H9 (cell line): Measurements from ENCODE around the gene ENPP6. TPM values are rescaled to one million over a fixed set of nuclear protein-coding genes. Genes with fewer than 3 reads are reported as not detected.

ENCODE experiments used
- DNase-seq: peaks from one replicate; pipeline ENCODE4 v3.0.0-alpha.2; 2017
- H2AFZ ChIP-seq: one replicate; pipeline ENCODE4 v1.6.1; 2013; ENCODE audit warnings: mild to moderate bottlenecking, low read length, control low read depth, moderate library complexity
- H2AK5ac ChIP-seq: 2 replicates; pipeline ENCODE4 v1.6.1; 2013; ENCODE audit warnings: low read length, control low read depth, mixed read lengths; ENCODE audit not compliant: insufficient read length
- H2BK120ac ChIP-seq: one replicate; pipeline ENCODE4 v1.6.1; 2013; ENCODE audit warnings: low read depth, mild to moderate bottlenecking, low read length, control low read depth, inconsistent platforms; ENCODE audit not compliant: poor library complexity, severe bottlenecking
- H2BK12ac ChIP-seq: 2 replicates; pipeline ENCODE4 v1.6.1; 2013; ENCODE audit warnings: low read length, control low read depth, mixed read lengths, low read depth; ENCODE audit not compliant: insufficient read length
- H2BK15ac ChIP-seq: 2 replicates; pipeline ENCODE4 v1.6.1; 2013; ENCODE audit warnings: low read depth, low read length, control low read depth
- H2BK20ac ChIP-seq: one replicate; pipeline ENCODE4 v1.6.1; 2013; ENCODE audit warnings: low read depth, mild to moderate bottlenecking, low read length, control low read depth, inconsistent platforms; ENCODE audit not compliant: poor library complexity, severe bottlenecking
- H2BK5ac ChIP-seq: 2 replicates; pipeline ENCODE4 v1.6.1; 2013; ENCODE audit warnings: low read length, control low read depth, mixed read lengths; ENCODE audit not compliant: insufficient read length
- H3K14ac ChIP-seq: 2 replicates; pipeline ENCODE4 v1.6.1; 2013; ENCODE audit warnings: low read length, control low read depth; ENCODE audit not compliant: insufficient read depth
- H3K18ac ChIP-seq: 2 replicates; pipeline ENCODE4 v1.6.1; 2013; ENCODE audit warnings: low read depth, mild to moderate bottlenecking, mixed read lengths, low read length, control low read depth; ENCODE audit not compliant: insufficient read length
- H3K23ac ChIP-seq: 2 replicates; pipeline ENCODE4 v1.6.1; 2013; ENCODE audit warnings: low read length, control low read depth, mixed read lengths, low read depth; ENCODE audit not compliant: insufficient read length
- H3K23me2 ChIP-seq: 2 replicates; pipeline ENCODE4 v1.6.1; 2013; ENCODE audit warnings: low read depth, mild to moderate bottlenecking, mixed read lengths, low read length, control low read depth; ENCODE audit not compliant: insufficient read length, poor library complexity, severe bottlenecking
- H3K27ac ChIP-seq: 2 replicates; pipeline ENCODE4 v1.5.1; 2013; ENCODE audit warnings: low read length, control low read depth, mixed read lengths, low read depth; ENCODE audit not compliant: insufficient read length
- H3K27me3 ChIP-seq: 2 replicates; pipeline ENCODE4 v1.6.1; 2013; ENCODE audit warnings: low read length, control low read depth, inconsistent platforms; ENCODE audit not compliant: insufficient read depth
- H3K4ac ChIP-seq: 2 replicates; pipeline ENCODE4 v1.6.1; 2013; ENCODE audit warnings: low read depth, mild to moderate bottlenecking, control low read depth, inconsistent platforms, low read length, moderate library complexity
- H3K4me1 ChIP-seq: 2 replicates; pipeline ENCODE4 v1.6.1; 2013; ENCODE audit warnings: low read length, control low read depth, inconsistent platforms; ENCODE audit not compliant: insufficient read depth
- H3K4me2 ChIP-seq: 2 replicates; pipeline ENCODE4 v1.6.1; 2013; ENCODE audit warnings: low read length, control low read depth, mixed read lengths; ENCODE audit not compliant: insufficient read length, insufficient read depth
- H3K56ac ChIP-seq: 2 replicates; pipeline ENCODE4 v1.6.1; 2013; ENCODE audit warnings: low read depth, mild to moderate bottlenecking, mixed read lengths, low read length, control low read depth; ENCODE audit not compliant: insufficient read length
- H3K79me1 ChIP-seq: 2 replicates; pipeline ENCODE4 v1.6.1; 2013; ENCODE audit warnings: low read depth, mild to moderate bottlenecking, moderate library complexity, low read length, control low read depth, inconsistent platforms; ENCODE audit not compliant: insufficient read depth, poor library complexity, severe bottlenecking
- H3K79me2 ChIP-seq: 2 replicates; pipeline ENCODE4 v1.6.1; 2013; ENCODE audit warnings: low read length, control low read depth, inconsistent platforms; ENCODE audit not compliant: insufficient read depth
- H3K9ac ChIP-seq: 2 replicates; pipeline ENCODE4 v1.6.1; 2013; ENCODE audit warnings: low read length, control low read depth, mixed read lengths; ENCODE audit not compliant: insufficient read length; ENCODE audit errors: extremely low read depth
- H3K9me3 ChIP-seq: one replicate; pipeline ENCODE4 v1.6.1; 2013; ENCODE audit warnings: low read depth, low read length, inconsistent platforms; ENCODE audit not compliant: control insufficient read depth
- H3T11ph ChIP-seq: one replicate; pipeline ENCODE4 v1.6.1; 2013; ENCODE audit warnings: mild to moderate bottlenecking, low read length, control low read depth, inconsistent platforms
- H4K20me1 ChIP-seq: one replicate; pipeline ENCODE4 v1.6.1; 2013; ENCODE audit not compliant: control insufficient read depth, insufficient read length, insufficient read depth
- H4K5ac ChIP-seq: 2 replicates; pipeline ENCODE4 v1.6.1; 2013; ENCODE audit warnings: low read depth, mild to moderate bottlenecking, mixed read lengths, low read length, control low read depth; ENCODE audit not compliant: insufficient read length
- H4K8ac ChIP-seq: replicated peaks from 2 replicates; pipeline ENCODE4 v1.6.1; 2013; ENCODE audit warnings: low read length, control low read depth, mixed read lengths, low read depth; ENCODE audit not compliant: insufficient read length
- H4K91ac ChIP-seq: 2 replicates; pipeline ENCODE4 v1.6.1; 2013; ENCODE audit warnings: low read depth, mild to moderate bottlenecking, moderate library complexity, mixed read lengths, low read length, control low read depth; ENCODE audit not compliant: insufficient read length
- H3K27ac Mint-ChIP-seq, 3 experiments: 2 replicates in 2 of 3; 3 replicates in 1 of 3; pipeline ENCODE4 v1.8.0; 2020 to 2021; ENCODE audit warnings: mixed read lengths in 3 of 3, mild to moderate bottlenecking in 1 of 3, moderate library complexity in 1 of 3
- H3K27me3 Mint-ChIP-seq: 2 replicates; pipeline ENCODE4 v1.8.0; 2021; ENCODE audit warnings: low read depth, mild to moderate bottlenecking, moderate library complexity, mixed read lengths
- H3K36me3 Mint-ChIP-seq, 3 experiments: 2 replicates in 2 of 3; 3 replicates in 1 of 3; pipeline ENCODE4 v1.8.0; 2020 to 2021; ENCODE audit warnings: low read depth in 3 of 3, mixed read lengths in 3 of 3; ENCODE audit not compliant: insufficient read depth in 1 of 3
- H3K4me1 Mint-ChIP-seq, 2 experiments: 2 replicates each; pipeline ENCODE4 v1.8.0; 2020; ENCODE audit warnings: mixed read lengths in 2 of 2
- H3K4me3 Mint-ChIP-seq, 2 experiments: 2 replicates in 1 of 2; 3 replicates in 1 of 2; pipeline ENCODE4 v1.8.0; 2020 to 2021; ENCODE audit warnings: mild to moderate bottlenecking in 2 of 2, mixed read lengths in 2 of 2, moderate library complexity in 1 of 2
- H3K9me3 Mint-ChIP-seq, 2 experiments: 2 replicates in 1 of 2; 3 replicates in 1 of 2; pipeline ENCODE4 v1.8.0; 2020; ENCODE audit warnings: mild to moderate bottlenecking in 2 of 2, mixed read lengths in 2 of 2, moderate library complexity in 1 of 2
- CTCF ChIP-seq: fragments of 200-600 bp; sonication (generic); conservative IDR thresholded peaks from 3 replicates; pipeline ENCODE4 v1.8.0; 2021; ENCODE audit warnings: antibody characterized with exemption, mild to moderate bottlenecking
- WGBS: extraction: QIAGEN DNeasy Blood & Tissue Kit; methylation state at CpG from one replicate; pipeline ENCODE4 v1.1.7; 2013; ENCODE audit warnings: missing lambda C conversion rate, low lambda C conversion rate, mixed read lengths; ENCODE audit not compliant: insufficient read length; ENCODE audit errors: extremely low coverage; 5-methylcytosine and 5-hydroxymethylcytosine counted together
- total RNA-seq: library from RNA; stranded (reverse); gene quantifications from 2 replicates; pipeline ENCODE4 v1.2.1, GENCODE V29; 2021

Gene ENPP6
- total RNA-seq, 1 experiment from 2014 or later, result not detected

GRCh38 chr4:184143770-184144564, 73.7 kb downstream of the ENPP6 start:
- Histone ChIP-seq H3K9ac (no peak overlapping the region), H3K4me1 (no peaks in the 10 kb centered on the region), H3K79me2 (no peaks in the 10 kb centered on the region), H2BK12ac (no peak overlapping the region), H2BK15ac (no peak overlapping the region), H3K4me2 (no peak overlapping the region), H3K4ac (no peak overlapping the region), H2BK20ac (no peak overlapping the region), H3T11ph (no peak overlapping the region), H3K27me3 (no peaks in the 10 kb centered on the region), H3K23ac (no peak overlapping the region), H3K23me2 (no peaks in the 10 kb centered on the region), H2AK5ac (no peak overlapping the region), H3K27ac (no peak overlapping the region), H3K9me3 (peaks cover 1% of the 10 kb centered on the region), H4K5ac (no peak overlapping the region), H4K8ac (no peak overlapping the region), H2BK5ac (no peak overlapping the region), H2AFZ (no peak overlapping the region), H4K20me1 (no peaks in the 10 kb centered on the region), H4K91ac (no peak overlapping the region), H3K18ac (no peak overlapping the region), H3K56ac (no peak overlapping the region), H3K79me1 (no peaks in the 10 kb centered on the region), H2BK120ac (no peak overlapping the region), H3K14ac (no peak overlapping the region)
- peak; percentile 70 for TF ChIP-seq CTCF
- Mint-ChIP-seq H3K4me3 (no peak overlapping the region), H3K27me3 (peaks cover 20% of the 10 kb centered on the region), H3K36me3 (peaks cover 0 to 10% (median 2%) of the 10 kb centered on the region in 3 experiments; a peak in 2 of 7 replicates), H3K27ac (peak overlapping the region in 1 of 3 experiments; percentile 22; a peak in 1 of 7 replicates), H3K9me3 (peaks cover 9 to 13% of the 10 kb centered on the region in 2 experiments), H3K4me1 (peaks cover 8 to 9% of the 10 kb centered on the region in 2 experiments)
- no CpG with 5 or more reads among the region's 15 CpGs for WGBS
- DNase-seq, result peak; percentile 80
